Suprapubic skin (tissue), 3 donors: ENCODE measurements around the gene TMEM150A.

ENCODE experiments used
- POLR2AphosphoS5 ChIP-seq, 3 donors: sonication (generic); formaldehyde crosslinking; IDR thresholded peaks; one replicate each; pipeline ENCODE4 v1.6.1; 2017; ENCODE audit warnings: antibody characterized with exemption in 3 of 3
- TF ChIP-seq, protein P1 (sequence below), 2 donors: fragments of 200-600 bp in 1 of 2; fragments of 450-650 bp in 1 of 2; sonication (generic) in 1 of 2; IDR thresholded peaks; one replicate each; pipeline ENCODE4 v1.5.1; 2016 to 2019; ENCODE audit warnings: antibody characterized with exemption in 2 of 2, mild to moderate bottlenecking in 1 of 2, moderate library complexity in 1 of 2

DNA sequence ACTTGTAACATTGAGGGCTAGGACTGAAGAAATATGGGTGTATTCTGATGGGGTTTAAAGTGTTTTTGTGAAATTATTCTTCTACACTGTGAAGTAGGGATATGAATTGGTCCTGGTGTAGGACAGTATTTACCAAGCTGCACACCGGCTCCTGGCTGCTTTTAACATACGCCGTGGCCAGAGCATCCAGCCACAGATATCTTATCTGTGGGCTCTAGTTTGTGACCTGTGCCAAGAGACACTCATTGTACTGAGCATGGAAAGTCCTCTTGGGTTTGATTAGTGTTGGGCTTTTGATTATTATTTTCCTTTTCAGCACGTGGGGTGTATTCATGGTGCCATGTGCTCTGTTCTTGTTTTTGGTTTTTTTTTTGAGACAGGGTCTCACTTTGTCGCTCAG is 21.5 kb upstream of the TMEM150A start:
- TF ChIP-seq, protein P1, sequence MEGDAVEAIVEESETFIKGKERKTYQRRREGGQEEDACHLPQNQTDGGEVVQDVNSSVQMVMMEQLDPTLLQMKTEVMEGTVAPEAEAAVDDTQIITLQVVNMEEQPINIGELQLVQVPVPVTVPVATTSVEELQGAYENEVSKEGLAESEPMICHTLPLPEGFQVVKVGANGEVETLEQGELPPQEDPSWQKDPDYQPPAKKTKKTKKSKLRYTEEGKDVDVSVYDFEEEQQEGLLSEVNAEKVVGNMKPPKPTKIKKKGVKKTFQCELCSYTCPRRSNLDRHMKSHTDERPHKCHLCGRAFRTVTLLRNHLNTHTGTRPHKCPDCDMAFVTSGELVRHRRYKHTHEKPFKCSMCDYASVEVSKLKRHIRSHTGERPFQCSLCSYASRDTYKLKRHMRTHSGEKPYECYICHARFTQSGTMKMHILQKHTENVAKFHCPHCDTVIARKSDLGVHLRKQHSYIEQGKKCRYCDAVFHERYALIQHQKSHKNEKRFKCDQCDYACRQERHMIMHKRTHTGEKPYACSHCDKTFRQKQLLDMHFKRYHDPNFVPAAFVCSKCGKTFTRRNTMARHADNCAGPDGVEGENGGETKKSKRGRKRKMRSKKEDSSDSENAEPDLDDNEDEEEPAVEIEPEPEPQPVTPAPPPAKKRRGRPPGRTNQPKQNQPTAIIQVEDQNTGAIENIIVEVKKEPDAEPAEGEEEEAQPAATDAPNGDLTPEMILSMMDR (IDR thresholded peaks at IDR 0.05) = no peak
- no peak for TF ChIP-seq POLR2AphosphoS5 (IDR thresholded peaks at IDR 0.05)
